Epithelial cell of proximal tubule (primary cell): ENCODE data around the gene SERPINB11. TPM values are rescaled to one million over a fixed set of nuclear protein-coding genes. Genes with fewer than 3 reads are reported as not detected.
"Not testable (repeated sequence)": the region's sequence is repeated elsewhere in the genome, so short reads cannot be mapped to it uniquely, and the experiment has no call there.

Experiments
- DNase-seq: peaks from one replicate; pipeline ENCODE4 v3.0.0-alpha.2; 2011; ENCODE audit warnings: low read depth
- H3K4me3 ChIP-seq: 2 replicates; pipeline ENCODE4 v1.5.1; 2011; ENCODE audit warnings: low read depth, mild to moderate bottlenecking, low read length
- CTCF ChIP-seq: conservative IDR thresholded peaks from 2 replicates; pipeline ENCODE4 v1.5.1; 2012; ENCODE audit warnings: low read depth, mild to moderate bottlenecking, low read length
- total RNA-seq: library from RNA; depleted of rRNA; stranded (reverse); fragments of >200 nt; gene quantifications from 2 replicates; pipeline ENCODE4 v1.2.3, GENCODE V29; 2015

The SERPINB11 gene
- total RNA-seq, 1 donor from 2014 or later = not detected

- TF ChIP-seq CTCF = no peak
- DNase-seq = no peak
- no peak overlapping the region for H3K4me3 ChIP-seq
Measured at GRCh38 chr18:63757541-63757940, 54.8 kb downstream of the SERPINB11 start.

- no peak for TF ChIP-seq CTCF
- no peak for DNase-seq
- H3K4me3 ChIP-seq = no peak overlapping the region
Measured at GRCh38 chr18:63758615-63759240, 56.0 kb downstream of the SERPINB11 start.

DNA sequence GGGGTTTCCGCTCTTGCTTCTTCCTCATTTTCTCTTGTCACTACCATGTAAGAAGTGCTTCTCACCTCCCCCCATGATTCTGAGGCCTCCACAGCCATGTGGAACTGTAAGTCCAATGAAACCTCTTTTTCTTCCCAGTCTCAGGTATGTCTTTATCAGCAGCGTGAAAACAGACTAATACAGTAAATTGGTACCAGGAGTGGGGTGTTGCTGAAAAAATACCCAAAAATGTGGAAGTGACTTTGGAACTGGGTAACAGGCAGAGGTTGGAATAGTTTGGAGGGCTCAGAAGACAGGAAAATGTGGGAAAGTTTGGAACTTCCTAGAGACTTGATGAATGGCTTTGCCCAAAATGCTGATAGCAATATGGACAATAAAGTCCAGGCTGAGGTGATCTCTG, 57.0 kb downstream of the SERPINB11 start:
- DNase-seq, H3K4me3 ChIP-seq: not testable (repeated sequence)

GRCh38 chr18:63762518-63762917, 59.8 kb downstream of the SERPINB11 start:
- no peak for DNase-seq
- no peak overlapping the region for H3K4me3 ChIP-seq
- no peak for TF ChIP-seq CTCF

GRCh38 chr18:63763831-63764600, 61.3 kb downstream of the SERPINB11 start:
- no peak for DNase-seq
- no peak overlapping the region for H3K4me3 ChIP-seq
- TF ChIP-seq CTCF = no peak

- DNase-seq = no peak
- H3K4me3 ChIP-seq = no peak overlapping the region
- TF ChIP-seq CTCF = no peak
Measured at GRCh38 chr18:63765837-63766236, 63.1 kb downstream of the SERPINB11 start.

Other genes starting within 250 kb of the SERPINB11 start
- gene SERPINB5, start 226.0 kb upstream of the SERPINB11 start, total RNA-seq = 0.17 TPM in 1 of 2 replicates, not detected in the other
- gene SERPINB12, start 160.6 kb upstream of the SERPINB11 start, total RNA-seq = not detected in 2 replicates
- gene SERPINB13, start 115.6 kb upstream of the SERPINB11 start, total RNA-seq = not detected in 2 replicates
- gene SERPINB4, start 58.7 kb upstream of the SERPINB11 start, total RNA-seq = not detected in 2 replicates
- gene SERPINB3, start 41.1 kb upstream of the SERPINB11 start, total RNA-seq = 0.12 TPM in 1 of 2 replicates, not detected in the other
- gene SERPINB7, start 72.5 kb downstream of the SERPINB11 start, total RNA-seq = 7.5 and 44.5 TPM in 2 replicates
- 1.6 and 1.9 TPM in 2 replicates for gene SERPINB2, start 184.7 kb downstream of the SERPINB11 start, total RNA-seq
- gene SERPINB10, start 205.0 kb downstream of the SERPINB11 start, total RNA-seq = 0.98 TPM in 1 of 2 replicates, not detected in the other
- gene HMSD, start 246.3 kb downstream of the SERPINB11 start, total RNA-seq = 0.29 and 1.5 TPM in 2 replicates